Stimulated activated CD8-positive, alpha-beta memory T cell treated with anti-CD3 and anti-CD28 coated beads, Interleukin-12 subunit alpha, Interleukin-12 subunit beta, amount 100 ng/mL, for 24 hours (primary cell): ENCODE measurements around the gene DACH1.

Experiments
- DNase-seq: peaks from one replicate; pipeline ENCODE4 v3.0.0-alpha.2; 2020; ENCODE audit errors: extremely low read depth

The DACH1 gene

GRCh38 chr13:71583581-71583980 is 283.4 kb downstream of the DACH1 start:
- DNase-seq, result no peak

GRCh38 chr13:71580614-71581013 is 286.4 kb downstream of the DACH1 start:
- no peak for DNase-seq

DNA sequence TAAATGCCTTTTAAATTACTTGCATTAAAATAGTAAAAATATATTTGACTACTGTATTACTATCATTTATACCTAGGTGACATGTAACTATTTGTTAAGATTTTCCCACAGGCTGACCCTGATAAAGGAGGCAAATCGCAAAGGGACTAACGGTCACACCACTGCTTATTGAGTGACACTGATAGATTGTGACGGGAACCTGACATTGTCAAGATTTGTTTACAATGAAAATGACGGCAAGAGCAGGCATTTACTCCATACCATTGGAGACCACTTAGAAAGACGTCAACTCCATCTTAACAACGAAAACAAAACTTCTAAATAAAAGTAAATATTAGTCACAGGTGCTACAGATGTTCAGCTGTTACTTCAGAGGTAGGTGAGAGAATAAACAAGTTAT is 289.0 kb downstream of the DACH1 start:
- DNase-seq, result no peak

GRCh38 chr13:71577127-71577526 is 289.9 kb downstream of the DACH1 start:
- DNase-seq, result no peak

- DNase-seq, result no peak
Observed at GRCh38 chr13:71576571-71576970, 290.4 kb downstream of the DACH1 start.

DNA sequence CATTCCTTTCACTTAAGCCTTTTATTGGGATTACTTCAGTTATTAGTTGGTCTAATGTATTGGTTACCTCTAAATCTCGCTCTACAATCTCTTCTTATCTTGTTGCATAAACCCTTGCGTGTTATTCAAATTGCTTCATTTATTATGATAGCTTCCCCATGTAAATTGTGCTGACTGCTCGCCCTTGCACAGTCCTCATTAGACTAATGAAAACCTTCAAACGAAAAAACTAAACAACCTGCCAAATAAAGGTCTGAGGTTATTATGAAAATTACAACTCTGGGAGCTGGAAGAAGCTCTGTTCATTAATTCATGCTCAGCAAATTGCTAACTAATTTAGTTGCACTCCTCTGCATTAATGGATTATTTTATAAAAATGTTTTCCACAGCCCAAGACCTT is 320.1 kb downstream of the DACH1 start:
- DNase-seq, result no peak

DNA sequence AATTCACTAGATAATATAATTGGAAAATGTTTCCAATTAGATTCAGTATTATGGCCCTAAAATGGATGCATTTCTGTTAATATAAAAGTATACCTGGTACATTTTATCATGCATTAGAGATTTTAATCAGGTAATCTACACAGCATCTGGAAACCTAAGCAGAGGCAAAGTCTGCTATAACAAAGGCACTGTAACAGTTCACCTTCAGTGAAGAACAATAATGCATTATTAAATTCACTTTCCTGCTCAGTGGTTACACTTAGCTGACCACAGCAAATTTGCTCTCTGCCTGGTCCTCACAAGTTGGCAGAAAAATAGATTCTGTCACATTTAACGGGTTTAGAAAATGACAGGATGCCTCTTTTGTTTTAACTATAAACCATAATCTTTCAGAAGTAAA is 326.9 kb downstream of the DACH1 start:
- DNase-seq, result no peak

- DNase-seq, result no peak
Observed at GRCh38 chr13:71536201-71536600, 330.8 kb downstream of the DACH1 start.

- DNase-seq, result no peak
Observed at GRCh38 chr13:71524613-71525304, 342.2 kb downstream of the DACH1 start.

DNA sequence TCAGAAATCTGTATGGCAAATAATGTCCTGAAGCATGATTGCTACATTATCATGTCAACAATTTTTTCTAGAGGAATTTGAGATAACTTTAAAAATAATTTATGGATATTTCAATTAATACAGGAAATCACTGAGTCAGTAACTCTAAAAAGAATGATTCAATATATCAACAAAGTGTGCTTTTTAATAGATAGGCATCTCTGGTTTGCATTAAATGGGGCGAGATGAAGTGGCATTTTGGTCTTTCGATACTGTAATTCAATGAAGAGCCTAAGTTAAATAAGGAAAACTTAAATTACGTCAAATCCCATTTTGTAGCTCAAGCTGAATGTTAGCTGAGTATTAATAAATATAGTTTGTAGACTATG is 342.8 kb downstream of the DACH1 start:
- no peak for DNase-seq

DNA sequence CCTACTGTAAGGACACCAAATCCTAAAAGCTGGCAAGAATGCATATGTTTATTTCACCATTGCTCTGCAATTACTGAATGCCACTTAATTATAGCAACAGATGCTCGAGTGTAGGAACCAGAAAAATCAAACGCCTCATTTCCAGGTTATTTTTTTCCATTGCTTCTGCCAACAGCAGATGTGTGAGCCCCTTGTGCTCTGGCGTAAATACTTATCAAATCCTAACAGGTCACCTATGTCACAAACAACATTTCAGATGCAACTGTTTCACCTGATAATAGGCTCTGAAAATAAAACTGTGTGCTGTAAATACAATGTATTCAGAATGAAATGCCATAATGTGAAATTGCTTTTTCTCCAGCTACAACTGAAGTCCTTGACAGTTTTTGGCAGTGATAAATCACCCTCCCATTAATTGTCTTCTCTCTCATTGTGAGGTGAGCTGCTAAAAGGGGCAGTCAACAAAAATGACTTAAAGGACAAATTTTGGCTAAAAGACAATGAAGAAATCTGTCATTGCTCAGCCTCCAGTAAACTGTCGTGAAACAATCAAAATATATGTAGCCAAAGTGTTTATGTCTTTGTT is 344.0 kb downstream of the DACH1 start:
- no peak for DNase-seq

DNA sequence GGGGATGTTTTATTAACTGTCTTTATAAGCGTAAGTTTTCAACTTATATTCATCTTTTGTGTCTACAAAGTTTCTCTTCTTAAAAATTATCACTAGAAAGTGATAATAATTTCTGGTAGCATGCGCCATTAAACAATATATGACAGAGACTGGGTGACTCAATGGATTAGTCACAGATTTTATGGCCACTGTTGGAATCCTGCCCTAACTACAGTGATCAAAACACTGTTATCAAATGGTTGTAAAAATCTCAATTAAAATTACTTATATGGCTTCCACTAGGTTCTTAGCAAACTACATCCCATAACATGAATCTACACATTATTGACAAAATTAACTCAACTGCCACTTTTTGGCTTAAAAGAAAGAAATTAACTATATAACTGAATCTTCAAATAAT is 350.0 kb downstream of the DACH1 start:
- no peak for DNase-seq

DNA sequence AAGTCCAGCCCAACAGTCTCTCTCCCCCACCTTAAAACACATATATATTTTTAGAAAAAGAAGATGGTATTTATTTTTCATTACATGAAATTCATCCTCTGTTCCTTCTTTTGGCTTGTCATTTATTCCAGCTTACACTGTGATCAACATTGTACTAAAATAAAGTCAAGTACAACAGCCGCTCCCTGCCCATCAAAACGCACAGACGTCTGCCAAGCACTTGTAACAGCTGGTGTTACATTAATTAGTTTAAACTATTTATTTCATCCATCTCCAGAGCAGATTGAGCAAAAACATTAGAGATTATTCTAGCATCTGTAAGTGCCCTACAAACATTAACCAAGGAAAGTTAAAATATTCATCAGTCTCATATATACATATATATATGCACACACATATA is 350.5 kb downstream of the DACH1 start:
- no peak for DNase-seq

DNA sequence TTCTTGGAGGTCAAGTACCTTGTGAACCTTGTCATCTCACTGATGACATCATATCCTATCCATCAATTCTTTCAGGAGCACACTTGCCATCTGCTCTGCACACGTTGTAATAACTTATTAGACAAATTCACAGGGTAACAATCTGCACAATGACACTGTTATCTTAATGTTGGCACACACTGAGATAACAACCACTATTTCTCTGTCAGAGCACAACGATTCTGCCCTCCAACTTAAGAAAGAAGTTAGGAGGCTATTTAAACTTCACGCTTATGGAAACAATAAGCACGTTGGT is 351.3 kb downstream of the DACH1 start:
- DNase-seq, result no peak

DNA sequence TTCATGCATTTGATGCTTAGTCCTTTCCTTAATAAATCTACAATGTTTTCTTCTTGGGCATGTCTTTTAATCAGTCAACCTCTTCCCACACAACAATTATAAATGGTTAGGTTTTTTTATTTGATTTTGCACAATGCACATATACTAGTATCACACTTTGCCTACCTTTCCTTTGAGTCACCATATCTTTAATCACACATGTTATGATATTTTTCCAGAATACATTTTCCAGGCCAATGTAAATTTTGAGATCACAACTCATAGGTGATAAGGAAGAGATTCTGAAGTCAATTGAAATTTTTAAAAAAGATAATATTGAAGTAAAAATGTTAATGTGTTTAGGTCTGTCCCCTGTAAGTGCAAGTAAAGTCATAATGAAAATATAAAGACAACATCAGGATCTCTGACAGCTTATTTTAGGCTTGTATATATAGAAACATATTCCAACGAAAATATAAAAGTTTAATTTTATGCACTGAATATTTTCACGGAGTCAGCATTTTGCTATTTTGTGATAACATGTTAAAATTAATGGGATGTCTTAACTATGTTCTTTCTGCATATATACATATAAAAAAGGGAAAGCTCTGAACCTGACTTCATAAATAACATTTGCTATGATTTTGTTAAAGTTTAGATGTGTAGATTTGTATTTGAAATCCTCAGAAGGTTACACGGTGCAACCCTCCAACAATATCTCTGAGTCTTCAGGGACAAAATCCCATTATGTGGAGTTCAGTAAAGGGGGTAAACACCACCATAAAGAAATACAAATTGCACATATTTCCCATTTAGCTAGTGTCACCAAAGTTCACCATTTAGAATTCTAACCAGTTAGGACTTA is 351.9 kb downstream of the DACH1 start:
- no peak for DNase-seq

DNA sequence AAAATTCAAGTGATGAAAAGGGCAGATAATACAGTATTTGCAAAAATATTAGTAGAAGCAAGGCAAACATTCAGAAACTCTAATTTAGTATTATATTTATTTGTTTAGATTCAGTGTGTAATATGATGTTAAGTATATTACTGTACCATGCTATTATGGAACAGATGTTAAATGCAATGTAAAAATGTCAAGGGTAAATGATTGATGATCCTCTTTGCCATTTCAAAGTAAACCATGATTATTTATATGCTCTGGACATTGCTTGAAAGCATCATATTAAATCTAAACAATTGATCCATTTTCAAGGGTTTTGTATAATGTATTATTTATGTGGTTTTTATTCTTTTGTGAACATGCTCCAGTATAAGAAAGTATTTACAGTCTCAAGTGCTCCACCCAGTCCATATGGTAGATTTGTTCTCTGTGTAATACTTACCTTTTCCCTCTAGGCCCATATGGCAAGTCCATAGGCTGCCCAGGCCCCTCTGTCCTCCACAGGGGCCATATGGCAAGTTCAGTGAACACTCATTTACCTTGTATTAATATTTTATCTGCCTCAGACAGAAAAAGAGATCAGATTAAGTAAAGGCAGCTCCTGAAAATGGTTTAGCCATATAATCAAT is 353.5 kb downstream of the DACH1 start:
- no peak for DNase-seq

DNA sequence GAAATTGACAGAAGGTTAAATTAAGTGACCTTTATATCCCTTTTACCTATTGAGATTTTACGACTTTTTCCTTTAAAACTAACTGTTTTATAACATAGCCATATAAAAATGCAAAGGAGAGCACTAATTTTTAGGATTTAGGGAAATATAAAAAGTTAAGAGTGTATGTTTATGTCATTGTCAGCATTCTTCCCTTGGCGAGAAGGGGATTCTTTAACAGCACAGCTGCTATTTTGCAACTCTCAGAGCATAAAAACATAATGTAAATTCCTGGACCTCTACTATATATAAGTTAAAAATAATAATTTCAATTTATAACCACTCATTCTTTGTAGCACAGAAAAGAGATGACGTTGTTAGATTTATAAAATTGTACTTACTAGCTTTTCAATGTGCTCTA is 363.2 kb downstream of the DACH1 start:
- no peak for DNase-seq

GRCh38 chr13:71499944-71500514 is 367.0 kb downstream of the DACH1 start:
- DNase-seq, result no peak

- no peak for DNase-seq
Observed at GRCh38 chr13:71499235-71499634, 367.8 kb downstream of the DACH1 start.

DNA sequence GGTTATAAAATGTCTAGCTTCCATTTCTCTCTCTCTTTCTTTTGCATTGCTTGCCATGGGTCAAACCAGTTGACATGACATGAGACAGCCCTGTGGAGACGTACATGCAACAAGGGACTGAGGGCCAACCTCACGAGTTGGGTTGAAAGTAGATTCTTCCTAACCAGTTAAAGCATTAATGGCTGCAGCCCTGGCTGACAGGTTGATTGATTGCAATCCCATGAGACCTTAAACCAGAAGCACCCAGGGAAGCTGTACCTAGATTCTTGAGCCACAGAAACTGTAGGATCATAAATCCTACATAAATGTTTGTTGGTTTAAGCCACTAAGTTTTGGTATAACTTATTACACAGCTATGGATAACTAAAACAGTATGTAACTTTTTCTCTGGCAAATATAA is 373.8 kb downstream of the DACH1 start:
- no peak for DNase-seq

DNA sequence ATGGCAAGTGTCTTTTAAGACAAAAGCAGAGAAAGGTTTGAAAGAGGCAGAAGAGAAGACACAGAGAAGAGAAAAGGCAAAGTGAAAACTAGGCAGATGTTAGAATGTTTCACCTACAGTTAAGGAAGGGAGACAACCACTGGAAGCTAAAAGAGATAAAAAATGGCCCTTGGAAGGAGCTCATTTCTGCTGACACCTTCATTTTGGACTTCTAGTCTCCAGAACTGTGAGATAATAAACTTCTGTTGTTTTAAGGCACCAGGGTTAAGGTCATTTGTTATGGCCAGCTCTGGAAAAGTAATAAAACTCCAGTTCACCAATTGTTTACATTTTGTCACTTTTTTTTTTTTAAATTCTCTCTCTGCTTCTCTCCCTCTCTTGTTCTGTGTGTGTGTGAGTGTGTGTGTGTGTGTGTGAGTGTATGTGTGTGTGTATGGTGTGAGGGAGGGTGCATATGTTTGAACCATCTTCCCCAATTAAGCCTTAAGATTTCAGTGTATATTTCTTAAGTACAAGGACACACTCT is 374.6 kb downstream of the DACH1 start:
- no peak for DNase-seq

- no peak for DNase-seq
Observed at GRCh38 chr13:71491010-71491409, 376.0 kb downstream of the DACH1 start.
